Occipital lobe (tissue), 2 donors: ENCODE measurements around the gene CRYBA2. TPM values are rescaled to one million over a fixed set of nuclear protein-coding genes. Genes with fewer than 3 reads are reported as not detected.

Experiments used
- DNase-seq: peaks from one replicate; lab custom pipeline; 2025; lab: John Stamatoyannopoulos, UW
- total RNA-seq: library from RNA; depleted of rRNA; stranded (reverse); fragments of >200 nt; gene quantifications from one replicate; pipeline ENCODE4 v1.2.3, GENCODE V29; 2014

CRYBA2 gene
- total RNA-seq = not detected

- no peak for DNase-seq
Measured at GRCh38 chr2:218993345-218994315, at the start of gene CRYBA2. TSS of gene CRYBA2 (minus strand) at chr2:218993422. CDS start at chr2:218993176, 246 bp downstream.

GRCh38 chr2:219042750-219043149 lies 49.5 kb upstream of the CRYBA2 start:
- DNase-seq = no peak

GRCh38 chr2:219042157-219042556 lies 48.9 kb upstream of the CRYBA2 start:
- DNase-seq = no peak

- DNase-seq = peak; percentile 52
Measured at GRCh38 chr2:219041252-219041651, 48.0 kb upstream of the CRYBA2 start, which contains the start of gene CFAP65. TSS of gene CFAP65 (minus strand) at chr2:219041516. CDS start at chr2:219039048, 2,468 bp downstream.

GRCh38 chr2:219038600-219038999 lies 45.4 kb upstream of the CRYBA2 start:
- no peak for DNase-seq

- DNase-seq = no peak
Measured at GRCh38 chr2:219037783-219038499, 44.7 kb upstream of the CRYBA2 start.

GRCh38 chr2:219035942-219036341 lies 42.7 kb upstream of the CRYBA2 start:
- no peak for DNase-seq

GRCh38 chr2:219034823-219035222 lies 41.6 kb upstream of the CRYBA2 start:
- DNase-seq = no peak

- DNase-seq = no peak
Measured at GRCh38 chr2:219032051-219032745, 39.0 kb upstream of the CRYBA2 start.

GRCh38 chr2:219031005-219031738 lies 38.0 kb upstream of the CRYBA2 start:
- no peak for DNase-seq

GRCh38 chr2:219030177-219030940 lies 37.1 kb upstream of the CRYBA2 start:
- DNase-seq = no peak

GRCh38 chr2:219029829-219030165 lies 36.6 kb upstream of the CRYBA2 start:
- peak; percentile 72 for DNase-seq

GRCh38 chr2:219028996-219029828 lies 36.0 kb upstream of the CRYBA2 start:
- DNase-seq = no peak

- DNase-seq = no peak
Measured at GRCh38 chr2:219028141-219028540, 34.9 kb upstream of the CRYBA2 start.

- DNase-seq = no peak
Measured at GRCh38 chr2:219027511-219028055, 34.4 kb upstream of the CRYBA2 start.

- no peak for DNase-seq
Measured at GRCh38 chr2:219026946-219027345, 33.7 kb upstream of the CRYBA2 start.

- no peak for DNase-seq
Measured at GRCh38 chr2:219025637-219026585, 32.7 kb upstream of the CRYBA2 start.

- DNase-seq = no peak
Measured at GRCh38 chr2:219024059-219024458, 30.8 kb upstream of the CRYBA2 start.
